Keratinocyte (primary cell): Measurements from ENCODE around the gene B3GALT6. TPM values are rescaled to one million over a fixed set of nuclear protein-coding genes. Genes with fewer than 3 reads are reported as not detected.

Experiments used
- DNase-seq: peaks from one replicate; pipeline ENCODE4 v3.0.0-alpha.2; 2011; ENCODE audit warnings: low read depth, missing footprints, low spot score
- FAIRE-seq: peaks from 2 replicates; lab custom pipeline; 2011; peaks lifted over from hg19 to GRCh38; lab: Jason Lieb, UNC
- H2AFZ ChIP-seq: 2 replicates; pipeline ENCODE4 v1.6.0; 2012; ENCODE audit warnings: low read length, control low read depth, inconsistent platforms; ENCODE audit not compliant: control insufficient read depth
- H3K27ac ChIP-seq: 2 replicates; pipeline ENCODE4 v1.5.1; 2011; ENCODE audit warnings: low read length; ENCODE audit not compliant: control insufficient read depth, insufficient read depth
- H3K27me3 ChIP-seq: 3 replicates; pipeline ENCODE4 v1.6.0; 2011; ENCODE audit warnings: low read length; ENCODE audit not compliant: control insufficient read depth, insufficient read depth; ENCODE audit errors: extremely low read depth
- H3K36me3 ChIP-seq, 2 experiments: 2 replicates in 1 of 2; 3 replicates in 1 of 2; pipeline ENCODE4 v1.5.1; 2011; ENCODE audit warnings: low read length in 2 of 2, mild to moderate bottlenecking in 1 of 2; ENCODE audit not compliant: control insufficient read depth in 2 of 2, insufficient read depth in 2 of 2; ENCODE audit errors: extremely low read depth in 1 of 2
- H3K4me1 ChIP-seq: 3 replicates; pipeline ENCODE4 v1.5.1; 2011; ENCODE audit warnings: low read length; ENCODE audit not compliant: control insufficient read depth, insufficient read depth; ENCODE audit errors: extremely low read depth
- H3K4me2 ChIP-seq: 3 replicates; pipeline ENCODE4 v1.6.0; 2011; ENCODE audit warnings: low read depth, low read length; ENCODE audit not compliant: control insufficient read depth, insufficient read depth; ENCODE audit errors: extremely low read depth
- H3K4me3 ChIP-seq, 3 experiments: fragments of 200-600 bp in 1 of 3; sonication (generic) in 1 of 3; 2 replicates in 2 of 3; 3 replicates in 1 of 3; pipeline ENCODE4 v1.5.1; 2011 to 2016; ENCODE audit warnings: low read length in 3 of 3, mild to moderate bottlenecking in 3 of 3, control low read depth in 2 of 3, inconsistent platforms in 1 of 3, low read depth in 1 of 3, mixed read lengths in 1 of 3, mixed run types in 1 of 3, moderate library complexity in 1 of 3; ENCODE audit not compliant: control insufficient read depth in 2 of 3, insufficient read depth in 2 of 3; ENCODE audit errors: extremely low read depth in 1 of 3
- H3K79me2 ChIP-seq: 2 replicates; pipeline ENCODE4 v1.6.0; 2012; ENCODE audit warnings: low read length; ENCODE audit not compliant: control insufficient read depth, insufficient read depth
- H3K9ac ChIP-seq: 3 replicates; pipeline ENCODE4 v1.6.0; 2011; ENCODE audit warnings: low read length; ENCODE audit not compliant: control insufficient read depth, insufficient read depth; ENCODE audit errors: extremely low read depth
- H3K9me1 ChIP-seq: 3 replicates; pipeline ENCODE4 v1.6.0; 2011; ENCODE audit warnings: low read length; ENCODE audit not compliant: control insufficient read depth, insufficient read depth; ENCODE audit errors: extremely low read depth
- H3K9me3 ChIP-seq: 2 replicates; pipeline ENCODE4 v1.5.1; 2012; ENCODE audit warnings: low read depth, low read length; ENCODE audit not compliant: control insufficient read depth
- H4K20me1 ChIP-seq: 3 replicates; pipeline ENCODE4 v1.6.0; 2011; ENCODE audit warnings: low read length; ENCODE audit not compliant: control insufficient read depth, insufficient read depth; ENCODE audit errors: extremely low read depth
- CTCF ChIP-seq, 3 experiments: IDR thresholded peaks in 1 of 3; conservative IDR thresholded peaks in 1 of 3; optimal IDR thresholded peaks in 1 of 3; 2 replicates in 2 of 3; 3 replicates in 1 of 3; pipeline versions ENCODE3 to v1.5.1; 2011; ENCODE audit warnings: low read length in 3 of 3, mild to moderate bottlenecking in 3 of 3, moderate library complexity in 2 of 3, control low read depth in 1 of 3, inconsistent platforms in 1 of 3; ENCODE audit not compliant: insufficient read depth in 2 of 3; ENCODE audit errors: extremely low read depth in 1 of 3
- EZH2 ChIP-seq: IDR thresholded peaks from one replicate; pipeline ENCODE4 v1.6.1; 2012; ENCODE audit warnings: inconsistent platforms, mild to moderate bottlenecking, low read length, moderate library complexity
- dilution Hi-C: fragments of 300-500 bp; cut with MboI; formaldehyde crosslinking; loops from one replicate; pipeline ENCODE4 v1.7.0; 2020; ENCODE audit warnings: low sequenced_read_pairs; ENCODE audit not compliant: extremely low pct_ligation_motif_present
- polyA plus RNA-seq, 5 experiments: library from polyadenylated mRNA; depleted of rRNA in 3 of 5; stranded (reverse) in 3 of 5; stranded (forward) in 1 of 5; unstranded in 1 of 5; fragments of >200 nt; gene quantifications; 1 replicate in 1 of 5; 2 replicates in 3 of 5; 3 replicates in 1 of 5; pipeline versions ENCODE4 v1.2.1 to v1.2.3, GENCODE V29; 2011 to 2012; ENCODE audit warnings: missing spikeins in 2 of 5, low read depth in 1 of 5, low replicate concordance in 1 of 5

Gene B3GALT6
- polyA plus RNA-seq, 1 donor (not counting 4 experiments of a cell fraction or from before 2014, with no cell fraction given): 6.8 TPM

- H4K20me1 ChIP-seq: no peaks in the 10 kb centered on the region
- no peak for TF ChIP-seq CTCF (optimal IDR thresholded peaks at IDR 0.05 in 1 of 3, IDR thresholded peaks at IDR 0.05 in 1 of 3, conservative IDR thresholded peaks at IDR 0.05 in 1 of 3; ENCODE audit: extremely low read depth in 1 of 3, insufficient read depth in 2 of 3, low read length in 3 of 3)
- TF ChIP-seq EZH2: no peak
- H3K9me3 ChIP-seq: no peaks in the 10 kb centered on the region
- peaks cover 7% of the 10 kb centered on the region for H3K27me3 ChIP-seq
- no peaks in the 10 kb centered on the region for H3K9me1 ChIP-seq
- no peak for DNase-seq
- H2AFZ ChIP-seq: no peak overlapping the region
- H3K27ac ChIP-seq: no peak overlapping the region
- H3K4me3 ChIP-seq: no peak overlapping the region
- no peak overlapping the region for H3K9ac ChIP-seq
- FAIRE-seq: no peak
- no peaks in the 10 kb centered on the region for H3K79me2 ChIP-seq
- dilution Hi-C loops: no loop called here
- H3K4me2 ChIP-seq: no peak overlapping the region
- no peaks in the 10 kb centered on the region for H3K36me3 ChIP-seq
- no peaks in the 10 kb centered on the region for H3K4me1 ChIP-seq
These were observed 46.8 kb upstream of the B3GALT6 start for GRCh38 chr1:1185101-1185765.

GRCh38 chr1:1187938-1188337, 44.1 kb upstream of the B3GALT6 start:
- Histone ChIP-seq H2AFZ (no peak overlapping the region), H3K4me3 (no peak overlapping the region), H4K20me1 (no peaks in the 10 kb centered on the region), H3K9me3 (peaks cover 2% of the 10 kb centered on the region), H3K9ac (no peak overlapping the region), H3K27me3 (peaks cover 7% of the 10 kb centered on the region), H3K9me1 (no peaks in the 10 kb centered on the region), H3K27ac (no peak overlapping the region), H3K36me3 (no peaks in the 10 kb centered on the region), H3K79me2 (no peaks in the 10 kb centered on the region), H3K4me2 (no peak overlapping the region), H3K4me1 (no peaks in the 10 kb centered on the region)
- dilution Hi-C loops: no loop called here
- FAIRE-seq (no peak), DNase-seq (no peak)
- TF ChIP-seq CTCF (optimal IDR thresholded peaks at IDR 0.05 in 1 of 3, IDR thresholded peaks at IDR 0.05 in 1 of 3, conservative IDR thresholded peaks at IDR 0.05 in 1 of 3; ENCODE audit: extremely low read depth in 1 of 3, insufficient read depth in 2 of 3, low read length in 3 of 3) (no peak), EZH2 (no peak)
